HG03442 (cell line): ENCODE measurements around the gene PLTP.

Experiments used
- ATAC-seq: cut with Tn5 transposase; IDR thresholded peaks from one replicate; pipeline ENCODE4 v1.9.1; 2021; ENCODE audit warnings: mild to moderate bottlenecking, moderate library complexity; ENCODE audit not compliant: unreplicated experiment

PLTP gene

GRCh38 chr20:45850926-45851325 lies 61.0 kb downstream of the PLTP start:
- ATAC-seq, result no peak

GRCh38 chr20:45850238-45850637 lies 61.7 kb downstream of the PLTP start:
- no peak for ATAC-seq

DNA sequence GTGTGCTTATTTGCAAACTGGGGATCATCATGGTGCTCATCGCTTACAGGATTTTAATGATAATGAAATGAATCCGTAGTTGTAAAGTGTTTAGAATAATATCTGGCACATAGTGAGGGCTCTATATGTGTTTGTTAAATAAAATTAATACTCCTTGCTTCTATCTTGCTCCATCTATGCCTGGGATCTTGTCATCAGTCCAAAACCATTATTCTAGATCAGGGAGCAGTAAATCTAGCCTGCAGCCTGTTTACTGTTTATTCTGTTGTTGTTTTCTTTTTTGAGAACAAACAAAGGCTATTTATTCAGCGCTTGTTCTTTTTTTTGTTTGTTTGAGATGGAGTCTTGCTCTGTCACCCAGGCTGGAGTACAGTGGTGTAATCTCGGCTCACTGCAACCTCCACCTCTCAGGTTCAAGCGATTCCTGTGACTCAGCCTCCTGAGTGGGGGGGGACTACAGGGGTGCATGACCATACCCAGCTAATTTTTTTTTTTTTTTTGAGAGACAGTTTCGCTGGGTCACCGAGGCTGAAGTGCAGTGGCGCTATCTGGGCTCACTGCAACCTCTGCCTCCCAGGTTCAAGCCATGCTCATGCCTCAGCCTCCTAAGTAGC lies 62.9 kb downstream of the PLTP start:
- no peak for ATAC-seq
